HUDEP-2 (cell line): ENCODE data around the gene ATG13.
"Not testable (repeated sequence)": the region's sequence is repeated elsewhere in the genome, so short reads cannot be mapped to it uniquely, and the experiment has no call there.

ENCODE experiments used
- DNase-seq, 76 experiments: peaks; one replicate each; lab custom pipeline; 2025; ENCODE audit not compliant: unreplicated experiment in 76 of 76; lab: John Stamatoyannopoulos, UW

The ATG13 gene

DNA sequence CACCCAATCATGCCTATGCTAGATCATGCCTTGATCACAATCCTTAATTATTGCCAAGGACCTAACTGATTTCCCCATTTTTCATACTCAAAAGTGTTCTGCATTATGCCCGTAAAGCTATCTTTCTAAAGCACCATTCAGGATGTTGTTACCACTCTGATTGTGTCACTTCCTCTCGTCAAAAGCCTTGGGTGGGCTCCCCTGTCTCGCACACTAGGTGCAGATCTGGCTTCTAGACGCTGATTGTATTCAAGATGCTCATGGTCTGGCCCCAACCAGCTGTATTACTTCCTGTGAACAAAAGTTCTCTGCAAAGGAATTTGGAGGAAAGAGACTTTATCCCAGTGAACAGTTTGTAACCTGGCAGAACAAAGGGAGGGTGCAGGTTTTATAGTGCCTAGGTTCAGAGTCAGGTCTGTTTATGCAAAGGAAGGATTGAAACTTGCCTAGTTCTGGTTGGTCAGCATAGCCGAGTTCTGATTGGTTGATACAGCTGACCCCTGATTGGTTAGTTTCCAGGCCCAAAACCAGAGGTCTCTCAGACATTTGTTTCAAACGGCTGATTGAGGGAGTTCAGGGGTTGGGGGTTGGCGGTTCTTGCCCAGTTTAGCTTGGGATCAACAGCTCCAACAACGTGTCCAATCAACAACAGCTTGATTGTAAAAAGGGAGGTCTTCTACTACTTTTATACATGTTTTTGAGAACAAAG is 25.4 kb downstream of the ATG13 start:
- no peak for DNase-seq

DNA sequence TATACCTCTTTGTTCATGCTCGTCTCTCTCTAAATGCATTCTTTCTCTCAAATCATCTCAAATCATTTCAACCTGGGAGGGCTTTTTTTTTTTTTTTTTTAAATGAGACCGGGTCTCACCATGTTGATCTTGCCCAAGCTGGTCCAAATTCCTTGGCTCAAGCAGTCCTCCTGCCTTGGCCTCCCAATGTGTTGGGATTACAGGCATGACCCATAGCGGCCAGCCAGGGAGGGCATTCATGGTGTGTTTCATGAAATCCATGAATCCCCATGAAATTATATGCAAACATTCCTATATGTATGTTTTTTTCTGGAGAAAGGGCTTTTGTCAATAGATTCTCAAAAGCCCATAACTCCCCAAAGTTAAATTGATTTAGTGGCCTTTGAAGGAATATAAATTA is 26.2 kb downstream of the ATG13 start:
- DNase-seq, result no peak

DNA sequence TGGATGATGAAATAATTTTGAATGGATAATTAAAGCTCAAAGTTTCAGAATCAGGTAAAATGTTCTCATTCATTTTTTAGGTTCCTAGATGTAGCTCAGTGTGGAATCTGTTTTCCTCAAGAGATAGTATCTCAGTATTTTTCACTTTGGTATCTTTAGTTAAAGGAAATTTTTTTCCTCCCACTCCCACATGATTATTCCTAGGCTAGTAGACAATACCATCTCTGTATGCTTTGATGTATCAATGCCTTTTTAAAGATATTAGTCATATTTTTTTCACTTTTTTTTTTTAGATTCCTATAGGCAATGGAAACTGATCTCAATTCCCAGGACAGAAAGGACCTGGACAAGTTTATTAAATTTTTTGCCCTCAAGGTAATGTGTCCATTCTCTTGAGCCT is 26.6 kb downstream of the ATG13 start:
- no peak for DNase-seq

DNA sequence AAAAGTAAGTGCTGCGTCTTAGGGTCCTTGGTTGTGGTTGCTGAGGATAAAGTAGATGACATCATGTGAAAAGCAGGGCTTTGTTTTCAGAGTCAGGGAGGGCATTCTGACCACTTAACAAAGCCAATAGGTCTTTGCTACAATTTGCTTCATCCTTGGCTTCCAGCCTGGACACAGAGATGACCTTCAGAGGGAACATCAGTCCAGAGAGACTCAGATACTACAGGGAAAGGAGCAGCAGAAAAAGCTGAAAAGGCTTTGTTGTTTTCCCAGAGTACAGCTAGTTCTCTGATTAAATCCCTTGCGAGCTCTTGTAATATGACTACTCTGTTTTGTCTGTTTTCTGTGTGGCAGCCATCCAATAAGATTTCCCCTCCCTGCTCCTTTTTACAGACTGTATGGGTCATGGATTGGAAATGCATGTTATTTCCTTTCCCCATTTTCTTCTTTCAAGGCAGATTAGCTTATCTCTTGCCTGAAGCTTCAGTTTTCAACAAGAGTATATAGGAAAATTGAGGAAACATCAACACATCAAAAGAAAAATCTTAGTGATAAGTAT is 31.9 kb downstream of the ATG13 start:
- no peak for DNase-seq

DNA sequence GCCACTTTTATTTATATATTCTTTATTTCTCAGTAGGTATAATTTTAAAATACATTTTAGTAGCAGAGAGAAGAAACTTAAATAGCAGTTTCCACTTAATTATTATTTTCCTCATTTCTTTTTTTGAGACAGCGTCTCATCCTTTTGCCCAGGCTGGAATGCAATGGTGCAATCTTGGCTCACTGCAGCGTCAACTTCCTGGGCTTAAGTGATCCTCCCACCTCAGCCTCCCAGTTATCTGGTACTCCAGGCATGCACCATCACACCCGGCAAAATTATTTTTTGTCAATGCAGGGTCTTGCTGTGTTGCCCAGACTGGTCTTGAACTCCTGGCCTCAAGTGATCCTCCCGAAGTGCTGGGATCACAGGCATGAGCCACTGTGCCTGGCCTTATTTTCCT is 38.3 kb downstream of the ATG13 start:
- DNase-seq, result no peak

DNA sequence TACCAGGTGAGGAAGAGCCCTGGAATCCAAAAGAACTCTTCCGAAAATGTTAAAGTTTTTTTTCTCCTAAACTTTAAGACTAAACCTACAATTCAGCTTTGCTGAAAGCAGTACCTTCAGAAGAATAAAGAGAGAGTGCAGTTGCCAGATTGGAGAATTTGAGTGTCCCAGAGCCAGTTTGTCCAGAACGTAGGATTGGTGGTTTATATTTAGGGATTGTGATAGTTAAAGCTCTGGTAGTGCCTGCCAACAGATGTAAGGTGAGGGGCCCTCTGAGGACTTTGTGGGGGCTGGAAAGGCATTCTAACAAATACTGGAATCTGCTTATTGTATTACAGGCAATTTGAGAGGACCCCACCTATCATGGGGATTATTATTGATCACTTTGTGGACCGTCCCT is 39.8 kb downstream of the ATG13 start:
- no peak for DNase-seq

DNA sequence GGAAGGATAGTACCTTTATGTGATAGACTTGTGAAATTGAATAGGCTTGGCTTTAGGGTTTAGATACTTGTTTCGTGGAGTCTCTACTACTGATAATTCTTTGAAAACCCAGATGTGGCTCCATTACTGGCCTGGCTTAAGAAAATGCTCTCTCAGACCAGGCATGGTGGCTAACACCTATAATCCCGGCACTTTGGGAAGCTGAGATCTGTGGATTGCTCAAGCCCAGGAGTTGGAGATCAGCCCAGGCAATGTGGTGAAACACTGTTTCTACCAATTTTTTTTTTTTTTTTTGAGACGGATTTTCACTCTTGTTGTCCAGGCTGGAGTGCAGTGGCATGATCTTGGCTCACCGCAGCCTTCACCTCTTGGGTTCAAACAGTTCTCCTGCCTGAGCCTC is 40.9 kb downstream of the ATG13 start:
- DNase-seq, result no peak

DNA sequence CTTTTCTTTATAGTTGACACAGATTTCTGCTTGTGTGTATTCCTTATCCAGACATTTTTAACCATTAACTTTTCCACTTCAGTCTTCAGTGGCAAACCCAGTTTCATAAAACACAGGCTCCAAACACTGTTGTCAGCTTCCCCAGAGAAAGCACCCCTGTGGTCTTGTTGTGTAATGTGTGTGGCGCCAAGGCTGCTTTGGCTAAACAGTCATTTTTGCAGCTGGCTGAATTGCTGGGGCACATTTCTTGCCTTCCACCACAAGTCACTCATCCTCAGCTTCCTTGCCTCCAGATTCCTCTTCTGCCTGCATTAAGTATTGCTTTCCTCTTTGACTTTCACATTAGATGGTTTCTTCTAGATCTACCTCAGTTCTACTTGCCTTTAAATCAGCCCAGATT is 42.6 kb downstream of the ATG13 start:
- no peak for DNase-seq

DNA sequence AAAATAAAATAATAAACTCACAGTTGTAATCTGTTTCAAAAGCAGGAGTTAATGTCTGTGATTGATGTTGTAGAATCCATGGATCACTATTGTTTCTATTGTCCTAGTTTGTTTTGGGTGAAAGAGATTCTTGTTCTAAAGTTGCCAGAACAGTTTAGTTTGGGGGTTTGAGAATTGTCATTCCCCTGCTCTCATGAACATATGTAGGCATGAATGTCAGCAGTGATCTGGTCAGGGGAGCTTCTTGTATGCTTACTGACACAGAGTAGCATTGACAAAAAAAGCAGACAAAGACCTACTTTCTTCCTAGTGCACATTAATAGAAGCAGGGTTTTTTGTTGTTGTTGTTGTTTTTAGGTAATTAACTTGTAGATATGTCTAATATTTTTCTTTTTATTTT is 44.5 kb downstream of the ATG13 start:
- no peak for DNase-seq

DNA sequence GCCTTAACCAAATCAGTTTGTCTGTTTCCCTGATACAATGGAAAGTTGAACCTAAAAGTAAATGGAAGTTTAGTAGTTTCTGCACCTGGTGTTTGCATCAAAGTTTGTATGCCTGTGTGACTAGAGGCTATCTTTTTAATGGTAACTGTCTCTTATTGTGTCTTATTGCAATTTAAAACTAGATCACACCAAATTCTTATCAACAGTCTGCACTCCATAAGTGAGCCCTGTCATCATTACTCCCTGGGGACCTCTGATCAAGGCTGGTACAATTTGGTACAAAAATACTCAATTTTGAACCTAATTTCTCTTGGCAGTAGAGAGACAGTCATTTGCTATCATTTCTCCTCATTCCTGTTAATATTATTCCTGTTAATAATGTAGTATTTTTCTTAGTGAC is 45.0 kb downstream of the ATG13 start:
- DNase-seq, result peak in 16 of 76 experiments; percentile 4 to 49 (median 24)

DNA sequence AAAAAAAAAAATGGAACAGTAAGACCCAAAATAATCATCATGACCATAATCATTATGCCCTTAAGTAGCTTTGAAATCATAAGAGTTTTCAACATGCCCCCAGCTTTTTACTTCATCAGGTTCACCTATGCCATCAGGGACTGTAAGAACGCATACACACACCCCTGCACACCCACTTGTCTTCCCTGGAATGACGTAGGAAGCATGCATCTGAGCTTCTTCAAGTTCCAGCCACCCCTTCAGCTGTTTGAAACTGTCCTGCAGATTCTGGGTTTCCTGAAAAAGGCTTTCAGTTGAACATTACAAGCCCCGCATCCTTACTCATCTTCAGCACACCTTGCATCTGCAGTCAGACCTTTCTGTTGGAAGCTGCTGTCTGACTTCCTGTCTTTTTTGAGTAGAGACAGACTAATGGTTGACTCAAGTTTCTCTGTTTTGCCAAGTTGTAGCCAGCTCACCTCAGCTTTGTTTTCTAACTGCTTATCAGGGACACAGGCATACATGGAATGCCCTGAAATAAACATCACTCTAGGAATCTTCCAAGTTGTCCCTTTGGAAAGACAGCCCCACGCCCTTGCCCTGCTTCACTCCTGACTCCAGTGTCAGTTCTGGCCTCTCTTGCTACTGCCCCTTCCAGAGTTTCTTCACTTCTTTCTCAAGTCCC is 46.1 kb downstream of the ATG13 start:
- no peak for DNase-seq

DNA sequence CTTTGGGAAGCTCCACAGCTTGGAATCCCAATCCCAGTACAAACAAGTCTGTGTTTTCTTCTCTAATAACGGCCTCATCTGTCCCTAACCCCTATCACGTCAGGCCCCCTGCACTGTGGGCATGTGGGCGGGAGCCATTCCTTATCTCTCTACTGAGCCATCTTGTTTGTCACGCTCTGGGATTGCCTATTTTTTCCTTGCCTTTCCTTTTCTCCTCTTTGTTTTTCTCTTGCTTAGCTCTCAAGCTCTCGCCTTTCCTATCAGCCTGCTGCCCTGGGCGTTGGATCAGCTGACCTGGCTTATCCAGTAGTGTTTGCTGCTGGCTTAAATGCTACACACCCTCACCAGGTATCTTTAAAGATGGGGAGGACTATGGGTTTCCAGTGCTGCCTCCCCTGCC is 47.3 kb downstream of the ATG13 start:
- DNase-seq, result peak in 38 of 76 experiments; percentile 5 to 60 (median 26)

DNA sequence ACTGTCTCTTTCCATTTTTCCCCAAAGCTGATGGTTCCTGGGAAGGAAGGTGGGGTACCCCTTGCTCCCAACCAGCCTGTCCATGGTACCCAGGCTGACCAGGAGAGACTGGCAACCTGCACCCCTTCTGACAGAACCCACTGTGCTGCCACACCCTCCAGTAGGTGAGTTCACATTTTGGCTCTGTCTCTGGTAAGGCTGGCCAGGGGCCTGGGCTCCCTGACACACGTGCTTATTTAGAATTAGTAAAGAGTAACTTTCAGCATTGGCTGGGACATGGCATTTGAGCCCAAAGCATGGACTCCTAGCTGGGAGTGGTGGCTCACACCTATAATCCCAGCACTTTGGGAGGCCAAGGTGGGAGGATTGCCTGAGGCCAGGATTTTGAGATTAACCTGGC is 48.0 kb downstream of the ATG13 start:
- no peak for DNase-seq

DNA sequence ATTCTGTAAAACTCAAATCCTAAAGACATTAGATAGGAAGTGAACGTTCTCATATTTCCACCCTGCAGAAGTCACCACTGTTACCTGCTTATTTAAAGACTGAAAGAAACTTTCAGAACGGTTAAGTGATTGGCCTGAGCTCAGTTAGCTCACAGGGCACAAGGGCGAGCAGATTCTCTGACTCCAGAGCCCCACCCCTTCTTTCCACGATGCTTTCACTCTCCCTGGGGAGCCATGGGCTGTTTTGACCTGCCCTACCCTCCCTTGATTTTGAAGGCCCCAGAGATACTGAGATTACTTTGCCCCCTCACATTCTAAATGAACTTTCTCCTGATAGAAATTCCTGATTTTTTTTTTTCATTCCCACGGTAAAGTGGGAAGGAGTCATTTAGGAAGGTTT is 49.2 kb downstream of the ATG13 start:
- DNase-seq, result no peak

DNA sequence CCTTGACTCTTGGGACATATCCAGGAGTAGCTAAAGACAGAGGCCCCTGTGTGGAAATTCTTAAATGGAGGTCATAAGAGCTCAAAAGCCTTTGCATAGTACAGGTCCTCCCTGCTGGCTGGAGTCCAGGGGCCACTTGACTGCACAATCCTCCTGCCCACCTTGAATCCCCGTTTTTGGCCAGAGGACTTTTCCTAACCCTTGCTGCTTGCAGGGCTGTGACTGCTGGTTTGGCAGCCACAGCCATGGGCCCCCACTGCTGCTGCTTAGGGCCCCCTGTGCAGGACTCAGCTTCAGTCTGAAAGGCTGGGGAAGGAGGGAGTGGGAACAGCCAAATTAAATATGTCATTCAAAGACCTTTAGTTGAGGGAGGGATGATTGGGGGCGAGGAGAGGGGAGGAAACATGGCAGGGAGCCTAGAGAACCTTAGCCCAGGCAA is 49.7 kb downstream of the ATG13 start:
- peak in 1 of 76 experiments; percentile 20 for DNase-seq

DNA sequence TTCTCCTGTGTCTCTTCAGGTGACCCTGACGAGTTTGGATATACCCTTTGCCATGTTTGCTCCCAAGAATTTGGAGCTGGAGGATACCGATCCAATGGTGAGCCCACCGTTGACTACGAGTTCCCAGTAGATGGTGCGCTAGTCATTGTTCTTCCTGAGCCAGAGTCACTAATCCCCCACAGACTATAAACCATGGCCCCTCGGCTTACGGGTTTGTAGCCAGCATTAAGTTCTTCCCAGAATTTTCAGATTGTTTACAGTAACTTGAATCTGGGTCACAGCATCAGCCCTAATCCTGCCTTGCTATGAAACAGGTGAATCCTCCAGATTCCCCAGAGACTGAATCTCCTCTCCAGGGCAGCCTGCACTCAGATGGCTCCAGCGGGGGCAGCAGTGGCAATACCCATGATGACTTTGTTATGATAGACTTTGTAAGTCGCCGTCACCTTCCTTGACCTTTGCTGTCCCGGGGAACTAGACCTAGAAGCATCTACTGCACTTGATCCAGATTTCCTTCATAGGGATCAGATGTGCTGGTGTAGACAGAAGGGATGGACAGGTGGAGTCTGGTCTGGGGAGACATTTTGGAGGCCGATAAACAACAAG is 51.2 kb downstream of the ATG13 start:
- DNase-seq, result no peak

DNA sequence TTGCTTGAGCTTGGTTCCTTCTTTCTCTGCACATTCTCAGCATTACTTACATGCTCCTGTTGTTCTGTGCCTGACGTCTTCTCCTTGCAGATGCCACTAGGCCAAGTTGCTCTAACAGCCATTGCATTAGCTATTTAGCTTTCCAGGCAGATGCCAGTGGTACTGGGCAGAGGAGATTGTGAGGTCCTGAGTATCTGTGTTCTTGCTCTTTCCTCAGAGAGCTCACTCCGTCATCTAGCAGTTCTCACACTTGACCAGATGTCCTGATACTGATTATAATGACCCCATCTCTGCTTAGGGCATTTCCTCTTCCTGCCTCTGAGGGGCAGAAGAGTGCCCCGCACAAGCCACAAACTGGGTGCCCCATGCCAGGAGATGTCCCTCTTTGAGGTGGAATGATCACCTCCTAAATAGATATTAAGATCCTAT is 52.4 kb downstream of the ATG13 start:
- DNase-seq, result peak in 56 of 76 experiments; percentile 9 to 83 (median 42)

DNA sequence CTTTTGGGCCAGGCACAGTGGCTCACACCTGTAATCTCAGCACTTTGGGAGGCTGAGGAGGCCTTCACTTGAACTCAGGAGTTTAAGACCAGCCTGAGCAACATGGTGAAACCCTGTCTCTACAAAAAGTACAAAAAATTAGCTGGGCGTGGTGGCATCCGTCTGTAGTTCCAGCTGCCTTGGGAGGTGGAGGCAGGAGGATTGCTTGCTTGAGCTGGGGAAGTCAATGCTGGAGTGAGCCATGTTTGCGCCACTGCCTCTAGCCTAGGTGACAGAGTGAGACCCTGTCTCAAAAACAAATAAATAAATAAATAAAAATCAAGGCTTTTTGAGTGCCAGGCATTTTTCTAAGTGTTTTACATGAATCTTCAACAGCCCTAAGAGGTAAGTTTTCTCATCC is 53.2 kb downstream of the ATG13 start:
- not testable (repeated sequence) for DNase-seq

DNA sequence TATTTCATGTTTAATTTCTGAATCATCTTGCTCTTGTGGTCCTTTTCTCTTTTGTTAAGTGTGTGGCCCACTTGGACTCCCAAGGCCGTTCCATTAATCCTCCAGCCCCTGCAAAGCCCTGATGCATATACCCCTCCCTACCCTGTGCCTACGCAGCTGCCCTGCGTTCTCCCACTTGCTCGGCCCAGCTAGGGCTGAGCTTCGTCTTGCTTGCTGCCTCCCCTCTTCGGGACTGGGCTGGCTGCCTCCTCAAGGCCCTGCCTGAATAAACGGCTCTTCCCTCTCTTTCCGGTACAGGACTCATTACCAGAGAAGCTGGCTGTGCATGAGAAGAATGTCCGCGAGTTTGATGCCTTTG is 54.6 kb downstream of the ATG13 start:
- no peak for DNase-seq

DNA sequence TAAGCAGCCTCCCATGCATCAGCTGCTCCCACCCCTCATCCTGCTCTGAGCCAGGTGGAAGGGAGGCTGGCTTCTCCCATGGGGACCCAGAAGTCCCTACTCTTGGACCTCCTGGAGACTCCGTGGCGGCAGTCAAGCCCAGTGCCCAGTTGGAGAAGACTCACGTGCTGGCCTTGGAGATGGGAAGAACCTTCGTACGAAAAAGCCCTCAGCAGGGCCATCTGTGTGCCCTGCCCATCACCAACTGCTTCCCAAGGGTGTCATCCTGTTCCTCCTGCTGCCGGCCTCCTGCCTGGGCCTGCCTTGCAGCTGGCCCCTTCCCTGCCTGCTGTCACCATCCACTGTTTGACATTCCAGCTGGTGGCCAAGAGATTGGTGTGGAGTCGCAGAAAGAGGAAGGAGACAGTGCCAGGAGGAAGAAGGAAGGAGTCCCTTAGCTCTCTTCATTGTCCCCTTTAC is 55.1 kb downstream of the ATG13 start:
- DNase-seq, result no peak

DNA sequence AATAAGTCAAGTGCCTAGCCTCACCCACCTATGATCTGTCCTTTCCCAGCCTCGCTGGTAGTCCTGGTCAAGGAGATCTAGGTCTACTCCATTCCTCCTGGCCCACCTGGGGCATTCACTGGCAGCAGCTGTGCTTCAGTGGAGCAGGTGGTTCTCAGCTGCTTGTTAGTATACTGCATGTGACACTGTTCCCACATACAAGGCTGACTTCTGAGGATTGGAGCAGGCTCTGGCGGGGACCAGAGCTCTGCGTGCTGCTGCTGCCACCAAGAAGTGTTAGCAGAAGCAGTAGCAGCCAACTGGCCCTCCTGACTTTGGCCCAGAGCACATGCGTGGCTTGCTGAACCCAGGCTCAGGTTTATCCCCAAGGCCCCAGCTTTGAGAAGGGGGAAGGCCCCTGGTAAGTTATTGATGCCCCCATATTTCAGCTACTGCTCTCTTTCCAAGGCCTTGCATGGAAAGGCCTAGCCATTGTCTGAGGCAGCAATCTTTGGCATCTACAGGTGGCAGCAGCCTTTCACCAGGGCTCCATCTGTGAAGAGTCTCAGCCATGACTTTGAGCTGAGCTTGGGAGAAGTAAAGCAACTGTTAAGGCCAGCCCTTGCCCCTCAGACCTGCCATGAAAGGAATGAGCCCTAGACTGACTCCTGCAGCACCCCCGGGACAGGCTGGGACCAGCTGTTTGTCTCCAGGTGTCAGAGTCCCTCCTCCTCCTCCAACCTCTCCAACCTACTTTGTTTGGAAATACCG is 56.5 kb downstream of the ATG13 start:
- no peak for DNase-seq
